Trophoblast cell (in vitro differentiated cells and primary cell): Measurements from ENCODE around the gene KCNMB1.
A peak's percentile ranks its signal among the peaks of the same experiment; 100 is the strongest.

Experiments used
- DNase-seq, 2 donors: peaks; one replicate each; pipeline ENCODE4 v3.0.0-alpha.2; 2016
- H2AFZ ChIP-seq: 2 replicates; pipeline ENCODE4 v1.6.1; 2013; ENCODE audit warnings: low read length, moderate library complexity, mild to moderate bottlenecking; ENCODE audit not compliant: insufficient read depth, poor library complexity
- H2AK5ac ChIP-seq: 2 replicates; pipeline ENCODE4 v1.6.1; 2013; ENCODE audit warnings: mild to moderate bottlenecking, low read length
- H2BK120ac ChIP-seq: 2 replicates; pipeline ENCODE4 v1.6.1; 2013; ENCODE audit warnings: low read length, mild to moderate bottlenecking, moderate library complexity; ENCODE audit not compliant: insufficient read depth, poor library complexity
- H2BK12ac ChIP-seq: 2 replicates; pipeline ENCODE4 v1.6.1; 2013; ENCODE audit warnings: mild to moderate bottlenecking, low read length, moderate library complexity
- H2BK5ac ChIP-seq: 2 replicates; pipeline ENCODE4 v1.6.1; 2013; ENCODE audit warnings: low read length, low read depth, moderate library complexity, mild to moderate bottlenecking; ENCODE audit not compliant: poor library complexity
- H3K14ac ChIP-seq: 2 replicates; pipeline ENCODE4 v1.6.1; 2013; ENCODE audit warnings: mild to moderate bottlenecking, low read length
- H3K18ac ChIP-seq: 2 replicates; pipeline ENCODE4 v1.6.1; 2013; ENCODE audit warnings: mild to moderate bottlenecking, low read length
- H3K23ac ChIP-seq: 2 replicates; pipeline ENCODE4 v1.6.1; 2013; ENCODE audit warnings: low read length
- H3K27ac ChIP-seq: 2 replicates; pipeline ENCODE4 v1.5.1; 2013; ENCODE audit warnings: low read depth, mild to moderate bottlenecking, inconsistent platforms, low read length, moderate library complexity
- H3K27me3 ChIP-seq: 2 replicates; pipeline ENCODE4 v1.6.1; 2013; ENCODE audit warnings: inconsistent platforms, mild to moderate bottlenecking, low read length, moderate library complexity; ENCODE audit not compliant: insufficient read depth
- H3K36me3 ChIP-seq, 2 experiments: 1 replicate in 1 of 2; 2 replicates in 1 of 2; pipeline ENCODE4 v1.6.1; 2013; ENCODE audit warnings: low read length in 2 of 2, mild to moderate bottlenecking in 2 of 2, moderate library complexity in 1 of 2; ENCODE audit not compliant: insufficient read depth in 2 of 2, control insufficient read depth in 1 of 2
- H3K4ac ChIP-seq: 2 replicates; pipeline ENCODE4 v1.6.1; 2013; ENCODE audit warnings: low read depth, mild to moderate bottlenecking, low read length, moderate library complexity
- H3K4me1 ChIP-seq, 2 experiments: 1 replicate in 1 of 2; 2 replicates in 1 of 2; pipeline ENCODE4 v1.6.1; 2013; ENCODE audit warnings: low read length in 2 of 2, mild to moderate bottlenecking in 2 of 2, moderate library complexity in 1 of 2; ENCODE audit not compliant: insufficient read depth in 2 of 2, control insufficient read depth in 1 of 2
- H3K4me2 ChIP-seq: 2 replicates; pipeline ENCODE4 v1.6.1; 2013; ENCODE audit warnings: inconsistent platforms, mild to moderate bottlenecking, low read length, moderate library complexity
- H3K4me3 ChIP-seq: 2 replicates; pipeline ENCODE4 v1.5.1; 2013; ENCODE audit warnings: mild to moderate bottlenecking, low read depth, low read length, inconsistent platforms
- H3K79me1 ChIP-seq: one replicate; pipeline ENCODE4 v1.6.1; 2013; ENCODE audit warnings: low read length
- H3K79me2 ChIP-seq: 2 replicates; pipeline ENCODE4 v1.6.1; 2013; ENCODE audit warnings: low read length, mild to moderate bottlenecking; ENCODE audit not compliant: control insufficient read depth, insufficient read depth, poor library complexity
- H3K9ac ChIP-seq: 2 replicates; pipeline ENCODE4 v1.6.1; 2013; ENCODE audit warnings: mild to moderate bottlenecking, low read length
- H3K9me3 ChIP-seq: 2 replicates; pipeline ENCODE4 v1.6.1; 2013; ENCODE audit warnings: low read depth, mild to moderate bottlenecking, control low read depth, inconsistent platforms, low read length; ENCODE audit not compliant: insufficient read depth
- H4K12ac ChIP-seq: 2 replicates; pipeline ENCODE4 v1.6.1; 2013; ENCODE audit warnings: low read depth, mild to moderate bottlenecking, low read length, moderate library complexity
- H4K8ac ChIP-seq: 2 replicates; pipeline ENCODE4 v1.6.1; 2013; ENCODE audit warnings: low read depth, mild to moderate bottlenecking, low read length, moderate library complexity
- H4K91ac ChIP-seq: one replicate; pipeline ENCODE4 v1.6.1; 2013; ENCODE audit warnings: low read depth, mild to moderate bottlenecking, low read length, moderate library complexity
- WGBS: extraction: QIAGEN DNeasy Blood & Tissue Kit; methylation state at CpG from one replicate; pipeline ENCODE4 v1.1.7; 2013; ENCODE audit warnings: missing lambda C conversion rate; ENCODE audit not compliant: insufficient read length, insufficient coverage; ENCODE audit errors: extremely low coverage; 5-methylcytosine and 5-hydroxymethylcytosine counted together

KCNMB1 gene

DNA sequence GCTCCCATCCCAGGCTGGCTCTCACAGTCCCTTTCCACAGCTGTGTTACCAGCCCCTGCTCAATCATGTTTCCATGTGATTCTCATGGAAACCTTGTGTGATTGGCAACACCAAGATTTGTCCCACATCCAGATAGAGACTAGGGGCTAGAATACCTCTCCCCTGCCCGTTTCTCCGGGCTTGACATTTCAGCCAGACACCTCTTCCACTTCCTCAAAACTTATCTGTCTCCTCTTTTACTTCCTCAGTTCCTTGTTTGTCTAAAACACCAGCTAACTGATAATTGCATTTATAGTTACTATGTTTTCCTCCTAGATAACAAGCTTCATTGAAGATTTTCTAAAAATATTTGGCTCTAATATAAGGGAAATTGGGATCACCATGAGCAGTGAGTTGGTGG lies 16.6 kb upstream of the KCNMB1 start:
- WGBS = no CpG with 5 or more reads among the region's 2 CpGs
- Histone ChIP-seq H4K8ac (no peak overlapping the region), H3K4me3 (no peak overlapping the region), H2BK12ac (no peak overlapping the region), H3K4me2 (no peak overlapping the region), H3K4ac (no peak overlapping the region), H3K9ac (no peak overlapping the region), H3K36me3 (no peaks in the 10 kb centered on the region), H2AK5ac (no peak overlapping the region), H4K91ac (no peak overlapping the region), H3K27me3 (no peaks in the 10 kb centered on the region), H2BK120ac (no peak overlapping the region), H2AFZ (no peak overlapping the region), H3K79me2 (no peaks in the 10 kb centered on the region), H4K12ac (no peak overlapping the region), H3K14ac (no peak overlapping the region), H3K27ac (no peak overlapping the region), H3K23ac (no peak overlapping the region), H3K18ac (no peak overlapping the region), H3K4me1 (peaks cover 0 to 3% of the 10 kb centered on the region in 2 experiments), H2BK5ac (no peak overlapping the region), H3K9me3 (peaks cover 4% of the 10 kb centered on the region), H3K79me1 (no peaks in the 10 kb centered on the region)
- DNase-seq = no peak

DNA sequence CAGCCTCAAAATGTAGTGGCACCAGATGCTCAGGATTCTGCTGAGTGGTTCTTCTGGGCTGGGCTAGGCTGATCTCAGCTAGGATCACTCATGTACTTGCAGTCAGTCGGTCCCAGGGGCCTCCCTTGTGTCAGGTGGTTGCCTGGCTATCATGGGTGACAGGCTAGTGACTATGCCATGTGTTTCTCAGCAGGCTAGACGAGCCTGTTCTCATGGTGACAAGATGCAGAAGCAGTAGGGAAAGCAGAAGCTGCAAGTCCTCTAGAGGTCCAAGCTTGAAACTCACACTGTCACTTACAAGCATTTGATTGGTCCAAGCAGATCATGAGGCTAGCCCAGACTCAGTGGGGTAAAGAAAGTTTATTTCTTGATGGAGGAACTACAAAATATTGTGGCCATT lies 15.2 kb upstream of the KCNMB1 start:
- Histone ChIP-seq H2BK12ac (no peak overlapping the region), H3K4ac (no peak overlapping the region), H3K79me2 (no peaks in the 10 kb centered on the region), H3K4me2 (no peak overlapping the region), H3K9ac (no peak overlapping the region), H3K27me3 (no peaks in the 10 kb centered on the region), H4K8ac (no peak overlapping the region), H3K4me3 (no peak overlapping the region), H2BK120ac (no peak overlapping the region), H3K36me3 (no peaks in the 10 kb centered on the region), H3K4me1 (peaks cover 0 to 5% of the 10 kb centered on the region in 2 experiments), H3K79me1 (no peaks in the 10 kb centered on the region), H3K9me3 (peaks cover 4% of the 10 kb centered on the region), H2AFZ (no peak overlapping the region), H3K23ac (no peak overlapping the region), H3K27ac (no peak overlapping the region), H4K91ac (no peak overlapping the region), H2AK5ac (no peak overlapping the region), H4K12ac (no peak overlapping the region), H2BK5ac (no peak overlapping the region), H3K14ac (no peak overlapping the region), H3K18ac (no peak overlapping the region)
- DNase-seq = peak in 1 of 2 donors; percentile 26
- no CpG with 5 or more reads among the region's 2 CpGs for WGBS

DNA sequence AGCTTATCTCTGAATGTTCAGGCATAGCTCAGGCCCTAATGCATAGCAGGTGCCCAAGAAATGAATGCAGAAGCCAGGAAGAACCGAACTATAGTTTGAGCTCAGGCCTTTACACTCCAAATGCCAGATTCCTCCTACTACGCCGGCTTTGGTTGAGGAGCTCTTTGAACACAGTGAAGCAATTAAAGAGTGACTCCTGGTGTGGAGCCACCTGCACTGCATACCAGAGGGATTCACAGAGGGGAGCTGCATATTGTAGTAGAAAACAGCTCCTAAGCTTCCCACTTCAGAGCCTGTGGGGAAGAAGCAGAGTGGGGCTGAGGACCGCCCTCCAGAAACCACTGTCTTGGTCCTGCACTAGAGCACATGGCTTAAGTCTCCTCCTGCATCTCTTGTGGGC lies 14.5 kb upstream of the KCNMB1 start:
- Histone ChIP-seq H3K18ac (no peak overlapping the region), H3K9me3 (peaks cover 4% of the 10 kb centered on the region), H3K27me3 (no peaks in the 10 kb centered on the region), H3K23ac (no peak overlapping the region), H2BK5ac (no peak overlapping the region), H3K4me1 (peaks cover 0 to 5% of the 10 kb centered on the region in 2 experiments), H2BK12ac (no peak overlapping the region), H4K12ac (no peak overlapping the region), H3K4me2 (no peak overlapping the region), H3K79me2 (no peaks in the 10 kb centered on the region), H2BK120ac (no peak overlapping the region), H3K4me3 (no peak overlapping the region), H2AFZ (no peak overlapping the region), H3K9ac (no peak overlapping the region), H3K36me3 (no peaks in the 10 kb centered on the region), H3K4ac (no peak overlapping the region), H3K27ac (no peak overlapping the region), H3K14ac (no peak overlapping the region), H3K79me1 (no peaks in the 10 kb centered on the region), H4K91ac (no peak overlapping the region), H4K8ac (no peak overlapping the region), H2AK5ac (no peak overlapping the region)
- no peak for DNase-seq
- WGBS = no CpG with 5 or more reads among the region's 4 CpGs

DNA sequence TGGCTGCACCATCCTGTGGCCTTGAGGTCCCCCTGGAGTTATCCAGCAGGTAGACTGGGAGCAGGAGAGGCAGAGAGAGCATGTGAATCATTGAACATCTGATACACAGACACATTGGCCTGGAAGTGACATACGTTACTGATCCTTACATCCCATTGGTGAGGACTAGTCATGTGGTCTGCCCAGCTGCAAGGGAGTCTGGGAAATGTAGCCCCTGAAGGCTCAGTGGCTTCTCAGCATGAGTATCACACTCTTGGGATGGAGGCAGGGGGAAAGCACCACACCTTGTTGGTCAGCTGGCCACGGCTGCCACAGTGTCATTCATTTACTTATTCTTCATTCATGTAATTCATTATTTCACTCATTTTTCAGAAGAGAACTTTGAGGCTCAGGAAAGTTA lies 13.3 kb upstream of the KCNMB1 start:
- no peak overlapping the region for H4K12ac ChIP-seq
- no peak overlapping the region for H2BK12ac ChIP-seq
- H3K36me3 ChIP-seq = no peaks in the 10 kb centered on the region
- no peak overlapping the region for H2BK120ac ChIP-seq
- no peak overlapping the region for H3K4ac ChIP-seq
- H3K79me2 ChIP-seq = no peaks in the 10 kb centered on the region
- no peak overlapping the region for H3K18ac ChIP-seq
- no CpG with 5 or more reads among the region's 2 CpGs for WGBS
- no peak overlapping the region for H3K9ac ChIP-seq
- no peak overlapping the region for H2BK5ac ChIP-seq
- H2AK5ac ChIP-seq = no peak overlapping the region
- no peak overlapping the region for H3K4me2 ChIP-seq
- H3K23ac ChIP-seq = no peak overlapping the region
- H3K27ac ChIP-seq = no peak overlapping the region
- H3K9me3 ChIP-seq = peaks cover 4% of the 10 kb centered on the region
- H3K4me3 ChIP-seq = no peak overlapping the region
- H3K79me1 ChIP-seq = no peaks in the 10 kb centered on the region
- DNase-seq = no peak
- H3K27me3 ChIP-seq = no peaks in the 10 kb centered on the region
- H4K8ac ChIP-seq = no peak overlapping the region
- H4K91ac ChIP-seq = no peak overlapping the region
- peaks cover 0 to 2% of the 10 kb centered on the region in 2 experiments for H3K4me1 ChIP-seq
- H3K14ac ChIP-seq = no peak overlapping the region
- no peak overlapping the region for H2AFZ ChIP-seq
